Panc1 (cell line): ENCODE data around the gene SNRK. TPM values are rescaled to one million over a fixed set of nuclear protein-coding genes. Genes with fewer than 3 reads are reported as not detected.

Source experiments
- ATAC-seq: fragments of 200-7000 bp; cut with Tn5 transposase; 2 replicates; pipeline ENCODE4 v1.9.1; 2020; ENCODE audit warnings: mild to moderate bottlenecking, moderate library complexity
- BruUV-seq: library from RNA; stranded (reverse); fragments of 400-500 nt; replicated peaks from 2 replicates; lab custom pipeline; 2021; lab: Mats Ljungman, UMichigan
- CTCF ChIA-PET: fragments of 300-600 bp; sonication (Branson Sonifier 250); formaldehyde crosslinking; loops from one replicate; lab custom pipeline; 2022; ENCODE audit warnings: antibody characterized with exemption; lab: Charles Lee
- POLR2A ChIA-PET: fragments of 300-600 bp; sonication (Branson Sonifier 250); formaldehyde crosslinking; loops from one replicate; lab custom pipeline; 2022; ENCODE audit warnings: antibody characterized with exemption; lab: Charles Lee
- DNase-seq: peaks from one replicate; pipeline ENCODE4 v3.0.0-alpha.2; 2010; ENCODE audit warnings: low read depth, low spot score
- H3K27ac ChIP-seq: 2 replicates; pipeline ENCODE4 v1.5.1; 2011; ENCODE audit warnings: mild to moderate bottlenecking, low read length, inconsistent platforms
- H3K27me3 ChIP-seq: fragments of 200-500 bp; sonication (Bioruptor generic); 2 replicates; pipeline ENCODE4 v1.6.0; 2014; ENCODE audit warnings: low read length, inconsistent platforms; ENCODE audit not compliant: control insufficient read depth, insufficient read depth
- H3K36me3 ChIP-seq: fragments of 200-500 bp; sonication (Bioruptor generic); 2 replicates; pipeline ENCODE4 v1.5.1; 2014; ENCODE audit warnings: inconsistent platforms, mild to moderate bottlenecking, low read length, moderate library complexity; ENCODE audit not compliant: control insufficient read depth, insufficient read depth
- H3K4me1 ChIP-seq: 2 replicates; pipeline ENCODE4 v1.5.1; 2011; ENCODE audit warnings: inconsistent platforms, mild to moderate bottlenecking, low read length, moderate library complexity; ENCODE audit not compliant: control insufficient read depth, insufficient read depth
- H3K4me3 ChIP-seq, 2 experiments: 2 replicates each; pipeline ENCODE4 v1.5.1; 2011 to 2012; ENCODE audit warnings: low read depth in 2 of 2, low read length in 2 of 2, mild to moderate bottlenecking in 2 of 2, inconsistent platforms in 1 of 2, moderate library complexity in 1 of 2
- H3K9me3 ChIP-seq: fragments of 200-500 bp; sonication (Bioruptor generic); 2 replicates; pipeline ENCODE4 v1.5.1; 2014; ENCODE audit warnings: low read depth, mild to moderate bottlenecking, inconsistent platforms, low read length, moderate library complexity; ENCODE audit not compliant: control insufficient read depth, insufficient read depth
- POLR2AphosphoS5 ChIP-seq: IDR thresholded peaks from 2 replicates; pipeline ENCODE4 v1.6.1; 2012; ENCODE audit warnings: mild to moderate bottlenecking, low read depth, low read length, moderate library complexity
- SIN3A ChIP-seq: IDR thresholded peaks from 2 replicates; pipeline ENCODE4 v1.6.1; 2012; ENCODE audit warnings: low read depth, mild to moderate bottlenecking, low read length, moderate library complexity, borderline replicate concordance; ENCODE audit not compliant: insufficient read depth
- TCF7L2 ChIP-seq: IDR thresholded peaks from 2 replicates; pipeline ENCODE4 v1.6.1; 2011; ENCODE audit warnings: mild to moderate bottlenecking, low read depth, low read length, inconsistent platforms
- in situ Hi-C: cut with HindIII; loops from 2 replicates; pipeline ENCODE4 v1.10.0; 2016; ENCODE audit warnings: low sequenced_read_pairs, low pct_unique_long_range_greater_than_20kb
- intact Hi-C: fragments of 100-400 bp; cut with micrococcal nuclease; formaldehyde crosslinking; loops from one replicate; pipeline ENCODE4 v1.10.0; 2022; ENCODE audit not compliant: unreplicated experiment
- total RNA-seq: library from RNA; stranded (reverse); gene quantifications from one replicate; pipeline ENCODE4 v1.2.1, GENCODE V29; 2021; ENCODE audit not compliant: unreplicated experiment
- TF ChIP-seq, protein P1 (sequence below): fragments of 450-650 bp; IDR thresholded peaks from 2 replicates; pipeline ENCODE4 v1.5.1; 2017; ENCODE audit warnings: mild to moderate bottlenecking
- TF ChIP-seq, protein P2 (sequence below), 2 experiments: IDR thresholded peaks; 2 replicates each; pipeline ENCODE4 v1.6.1; 2011 to 2012; ENCODE audit warnings: low read depth in 2 of 2, control low read depth in 1 of 2, low read length in 1 of 2, mild to moderate bottlenecking in 1 of 2, moderate library complexity in 1 of 2; ENCODE audit not compliant: insufficient read depth in 1 of 2

Gene SNRK
- total RNA-seq, 1 experiment from 2014 or later: 11.0 TPM

DNA sequence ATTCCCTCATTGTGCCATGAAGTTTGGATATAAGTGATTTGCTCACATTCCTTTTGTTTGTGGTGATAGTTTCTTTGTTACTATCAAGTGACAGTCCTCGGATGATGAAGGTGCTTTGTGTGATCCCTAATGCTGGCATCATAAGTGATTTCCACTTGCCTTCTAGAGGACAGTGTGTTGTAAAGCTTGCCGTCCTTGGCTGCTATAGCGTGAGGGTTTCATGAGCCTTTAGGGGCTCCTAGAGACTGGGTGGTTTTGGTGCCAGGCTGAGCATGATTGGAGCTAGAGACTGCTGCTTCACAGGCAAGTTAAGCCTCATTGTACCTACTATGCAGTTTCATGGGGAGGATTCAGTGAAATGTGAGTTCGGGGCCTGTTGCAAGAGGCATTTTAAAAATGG is 12.4 kb downstream of the SNRK start:
- ChIA-PET CTCF (no interaction called here), POLR2A (no interaction called here)
- no peak for ATAC-seq
- in situ Hi-C loops: no loop called here
- Histone ChIP-seq H3K4me3 (no peak overlapping the region), H3K27me3 (no peaks in the 10 kb centered on the region), H3K27ac (no peak overlapping the region), H3K4me1 (no peaks in the 10 kb centered on the region), H3K36me3 (no peaks in the 10 kb centered on the region; the same call in 1 of the 2 replicates), H3K9me3 (no peaks in the 10 kb centered on the region)
- BruUV-seq: no TSS peak
- intact Hi-C loops: no loop called here
- TF ChIP-seq POLR2AphosphoS5 (no peak), TCF7L2 (no peak), SIN3A (no peak)
- TF ChIP-seq, protein P1, sequence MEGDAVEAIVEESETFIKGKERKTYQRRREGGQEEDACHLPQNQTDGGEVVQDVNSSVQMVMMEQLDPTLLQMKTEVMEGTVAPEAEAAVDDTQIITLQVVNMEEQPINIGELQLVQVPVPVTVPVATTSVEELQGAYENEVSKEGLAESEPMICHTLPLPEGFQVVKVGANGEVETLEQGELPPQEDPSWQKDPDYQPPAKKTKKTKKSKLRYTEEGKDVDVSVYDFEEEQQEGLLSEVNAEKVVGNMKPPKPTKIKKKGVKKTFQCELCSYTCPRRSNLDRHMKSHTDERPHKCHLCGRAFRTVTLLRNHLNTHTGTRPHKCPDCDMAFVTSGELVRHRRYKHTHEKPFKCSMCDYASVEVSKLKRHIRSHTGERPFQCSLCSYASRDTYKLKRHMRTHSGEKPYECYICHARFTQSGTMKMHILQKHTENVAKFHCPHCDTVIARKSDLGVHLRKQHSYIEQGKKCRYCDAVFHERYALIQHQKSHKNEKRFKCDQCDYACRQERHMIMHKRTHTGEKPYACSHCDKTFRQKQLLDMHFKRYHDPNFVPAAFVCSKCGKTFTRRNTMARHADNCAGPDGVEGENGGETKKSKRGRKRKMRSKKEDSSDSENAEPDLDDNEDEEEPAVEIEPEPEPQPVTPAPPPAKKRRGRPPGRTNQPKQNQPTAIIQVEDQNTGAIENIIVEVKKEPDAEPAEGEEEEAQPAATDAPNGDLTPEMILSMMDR: no peak
- TF ChIP-seq, protein P2, sequence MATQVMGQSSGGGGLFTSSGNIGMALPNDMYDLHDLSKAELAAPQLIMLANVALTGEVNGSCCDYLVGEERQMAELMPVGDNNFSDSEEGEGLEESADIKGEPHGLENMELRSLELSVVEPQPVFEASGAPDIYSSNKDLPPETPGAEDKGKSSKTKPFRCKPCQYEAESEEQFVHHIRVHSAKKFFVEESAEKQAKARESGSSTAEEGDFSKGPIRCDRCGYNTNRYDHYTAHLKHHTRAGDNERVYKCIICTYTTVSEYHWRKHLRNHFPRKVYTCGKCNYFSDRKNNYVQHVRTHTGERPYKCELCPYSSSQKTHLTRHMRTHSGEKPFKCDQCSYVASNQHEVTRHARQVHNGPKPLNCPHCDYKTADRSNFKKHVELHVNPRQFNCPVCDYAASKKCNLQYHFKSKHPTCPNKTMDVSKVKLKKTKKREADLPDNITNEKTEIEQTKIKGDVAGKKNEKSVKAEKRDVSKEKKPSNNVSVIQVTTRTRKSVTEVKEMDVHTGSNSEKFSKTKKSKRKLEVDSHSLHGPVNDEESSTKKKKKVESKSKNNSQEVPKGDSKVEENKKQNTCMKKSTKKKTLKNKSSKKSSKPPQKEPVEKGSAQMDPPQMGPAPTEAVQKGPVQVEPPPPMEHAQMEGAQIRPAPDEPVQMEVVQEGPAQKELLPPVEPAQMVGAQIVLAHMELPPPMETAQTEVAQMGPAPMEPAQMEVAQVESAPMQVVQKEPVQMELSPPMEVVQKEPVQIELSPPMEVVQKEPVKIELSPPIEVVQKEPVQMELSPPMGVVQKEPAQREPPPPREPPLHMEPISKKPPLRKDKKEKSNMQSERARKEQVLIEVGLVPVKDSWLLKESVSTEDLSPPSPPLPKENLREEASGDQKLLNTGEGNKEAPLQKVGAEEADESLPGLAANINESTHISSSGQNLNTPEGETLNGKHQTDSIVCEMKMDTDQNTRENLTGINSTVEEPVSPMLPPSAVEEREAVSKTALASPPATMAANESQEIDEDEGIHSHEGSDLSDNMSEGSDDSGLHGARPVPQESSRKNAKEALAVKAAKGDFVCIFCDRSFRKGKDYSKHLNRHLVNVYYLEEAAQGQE (IDR thresholded peaks at IDR 0.05; ENCODE audit: insufficient read depth in 1 of 2, low read depth in 2 of 2, low read length in 1 of 2): no peak
- DNase-seq: no peak

DNA sequence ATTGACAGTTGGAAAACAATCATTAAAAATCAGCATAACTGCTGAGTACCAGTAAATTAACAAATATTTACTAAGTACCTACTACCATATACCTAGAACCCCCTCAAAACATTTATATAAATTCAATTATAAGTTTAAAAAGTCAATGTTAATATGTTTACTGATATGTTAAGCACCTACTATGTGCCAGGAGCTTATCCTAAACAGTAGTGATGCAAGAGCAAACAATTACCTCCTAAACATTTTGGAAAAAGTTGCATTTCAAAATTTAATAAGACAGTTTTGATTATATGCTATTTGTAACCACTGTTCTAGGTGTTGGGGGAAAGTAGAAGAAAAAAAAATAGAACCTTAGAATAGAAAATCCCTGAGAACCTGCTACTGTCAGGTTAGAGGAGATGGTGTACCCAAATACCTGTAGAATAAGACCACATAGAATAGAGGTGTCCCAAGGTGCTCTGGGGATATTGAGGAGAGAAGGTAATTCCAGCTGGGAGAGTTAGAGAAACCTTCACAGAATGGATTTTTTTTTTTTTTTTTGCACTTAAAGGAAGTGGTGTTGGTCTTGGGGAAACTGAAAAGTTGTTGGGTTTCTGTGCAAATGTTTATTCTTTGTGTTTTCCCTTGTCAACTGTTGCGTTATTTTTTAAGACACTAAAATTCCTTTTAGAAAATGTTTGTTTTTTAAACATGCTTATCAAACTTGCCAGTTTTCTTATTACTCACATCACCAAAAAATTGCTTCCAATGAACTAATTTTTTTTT is 16.0 kb downstream of the SNRK start:
- H3K27me3 ChIP-seq: no peaks in the 10 kb centered on the region
- no peak overlapping the region for H3K27ac ChIP-seq
- in situ Hi-C loops (no loop called here), intact Hi-C loops (no loop called here)
- TF ChIP-seq, protein P1: no peak
- TF ChIP-seq SIN3A: no peak
- TF ChIP-seq, protein P2 (IDR thresholded peaks at IDR 0.05; ENCODE audit: insufficient read depth in 1 of 2, low read depth in 2 of 2, low read length in 1 of 2): no peak
- no peak for TF ChIP-seq TCF7L2
- TF ChIP-seq POLR2AphosphoS5: no peak
- no TSS peak for BruUV-seq
- H3K36me3 ChIP-seq: no peaks in the 10 kb centered on the region; the same call in 1 of the 2 replicates
- H3K4me3 ChIP-seq: no peak overlapping the region
- ATAC-seq (no peak), DNase-seq (no peak)
- ChIA-PET POLR2A (no interaction called here), CTCF (interaction anchor here (0.7 kb wide), 1 partner anchor 18 kb away, joined by 3 read pairs; no protein-coding TSS in a partner anchor)
- no peaks in the 10 kb centered on the region for H3K4me1 ChIP-seq
- H3K9me3 ChIP-seq: no peaks in the 10 kb centered on the region
